ENCODE measurements around the gene SNTG2. TPM values are rescaled to one million over a fixed set of nuclear protein-coding genes. Genes with fewer than 3 reads are reported as not detected.

SNTG2 gene
- total RNA-seq, 1 donor from 2014 or later, result not detected

DNA sequence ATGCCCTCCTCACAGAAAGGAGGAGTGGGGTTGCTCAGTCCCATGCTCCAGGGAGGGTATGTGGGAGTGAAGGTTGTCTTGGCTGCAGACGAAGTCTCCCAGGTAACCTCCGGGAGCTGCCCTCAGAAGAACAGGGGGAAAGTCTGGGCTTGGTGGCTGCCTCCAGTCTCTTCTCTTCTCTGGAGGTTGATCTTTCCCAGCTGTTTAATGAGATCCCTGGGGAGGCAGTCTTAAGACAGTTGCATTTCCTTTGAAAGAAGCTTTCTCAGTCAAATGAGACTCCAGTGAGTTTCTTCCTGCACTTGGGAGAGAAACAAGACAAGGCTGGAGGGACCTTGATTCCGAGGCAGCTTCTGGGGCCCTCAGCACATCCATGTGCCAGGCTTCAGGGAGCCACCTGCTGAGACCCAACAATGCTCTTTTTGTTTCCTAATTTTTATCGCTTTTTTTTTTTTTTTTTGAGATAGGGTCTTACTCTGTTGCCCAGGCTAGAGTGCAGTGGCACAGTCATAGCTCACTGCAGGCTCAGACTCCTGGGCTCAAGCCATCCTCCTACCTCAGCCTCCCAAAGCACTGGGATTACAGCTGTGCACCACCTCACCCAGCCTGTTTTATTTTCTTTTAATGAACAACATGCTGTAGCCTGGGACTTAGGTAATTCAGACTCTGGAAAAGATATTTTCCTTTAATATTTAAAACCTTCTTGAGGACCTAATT lies 390.9 kb downstream of the SNTG2 start:
- no peaks in the 10 kb centered on the region for H3K4me1 Mint-ChIP-seq
- no peak overlapping the region for H3K27ac Mint-ChIP-seq
- intact Hi-C loops (cut with micrococcal nuclease), result no loop called here
- H3K36me3 Mint-ChIP-seq (ENCODE audit: low read depth), result no peaks in the 10 kb centered on the region
- no peaks in the 10 kb centered on the region for H3K9me3 Mint-ChIP-seq
- H3K27me3 Mint-ChIP-seq, result no peaks in the 10 kb centered on the region
- H3K4me3 Mint-ChIP-seq, result no peak overlapping the region
- no peak for DNase-seq

DNA sequence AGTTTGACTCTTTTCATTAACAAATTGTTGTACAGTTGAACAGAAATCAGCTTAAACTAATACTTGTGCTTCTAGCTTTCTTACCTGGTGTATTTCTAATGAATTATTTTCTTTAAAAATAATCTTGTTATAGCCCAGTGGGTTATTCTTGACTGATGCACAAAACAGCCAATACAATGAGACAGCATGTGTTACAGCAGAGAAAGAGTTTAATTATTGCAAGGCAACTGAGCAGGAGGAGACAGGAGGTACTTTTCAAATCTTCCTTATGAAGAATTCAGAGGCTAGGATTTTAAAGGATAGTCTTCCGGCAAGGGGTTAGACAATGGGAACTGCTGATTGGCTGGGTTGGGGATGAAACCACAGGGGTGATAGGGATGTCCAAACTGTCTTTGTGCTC lies 398.1 kb downstream of the SNTG2 start:
- DNase-seq, result no peak
- Mint-ChIP-seq H3K4me3 (no peak overlapping the region), H3K9me3 (no peaks in the 10 kb centered on the region)

DNA sequence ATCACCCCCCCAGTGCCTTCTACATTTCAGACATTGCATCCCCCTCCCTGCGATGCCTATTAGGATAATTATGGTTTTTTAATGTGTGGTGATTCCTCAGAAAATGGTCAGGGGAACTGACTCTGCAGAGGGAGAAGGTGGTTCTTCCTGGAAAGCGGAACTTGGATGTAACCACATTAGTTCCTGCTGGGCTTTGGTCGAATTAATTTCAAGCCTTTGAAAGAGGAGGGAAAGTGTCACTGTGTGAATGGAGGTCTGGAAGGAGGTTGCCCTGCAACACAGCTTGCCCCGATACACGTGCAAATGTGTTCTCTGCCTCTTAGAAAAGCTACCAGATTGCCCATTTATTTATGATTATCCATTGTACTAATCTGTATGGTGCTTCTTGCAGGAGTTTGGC lies 399.5 kb downstream of the SNTG2 start:
- no peak for DNase-seq
- H3K36me3 Mint-ChIP-seq (ENCODE audit: low read depth), result no peaks in the 10 kb centered on the region
- no peak overlapping the region for H3K4me3 Mint-ChIP-seq
- no peaks in the 10 kb centered on the region for H3K9me3 Mint-ChIP-seq
- H3K27me3 Mint-ChIP-seq, result no peaks in the 10 kb centered on the region
- no peak overlapping the region for H3K27ac Mint-ChIP-seq
- intact Hi-C loops (cut with micrococcal nuclease), result no loop called here
- H3K4me1 Mint-ChIP-seq, result no peaks in the 10 kb centered on the region

More for the DNA sequence above, 398.1 kb downstream of the SNTG2 start:
- intact Hi-C loops (cut with micrococcal nuclease), result no loop called here
- Mint-ChIP-seq H3K27me3 (no peaks in the 10 kb centered on the region), H3K36me3 (ENCODE audit: low read depth) (no peaks in the 10 kb centered on the region), H3K4me1 (no peaks in the 10 kb centered on the region), H3K27ac (no peak overlapping the region)

DNA sequence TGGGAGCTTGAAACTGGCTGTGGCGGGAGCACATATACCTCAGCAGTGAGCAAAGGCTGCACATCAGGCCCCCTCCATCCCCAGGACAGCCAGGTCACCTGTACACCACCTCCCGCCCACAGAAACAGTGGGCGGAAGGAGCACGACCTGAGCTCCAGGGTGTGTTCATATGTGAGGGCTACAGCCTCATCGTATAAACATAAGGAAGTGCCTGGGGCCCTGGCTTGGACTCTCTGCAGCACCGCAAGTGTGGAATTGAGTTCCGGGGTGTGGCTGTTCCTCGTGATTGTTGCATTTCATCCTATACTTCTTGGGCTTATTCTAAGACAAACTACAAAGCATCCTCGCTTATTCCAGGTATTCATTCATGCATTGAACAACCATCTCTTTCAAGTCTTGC lies 402.5 kb downstream of the SNTG2 start:
- H3K27me3 Mint-ChIP-seq, result no peaks in the 10 kb centered on the region
- H3K4me1 Mint-ChIP-seq, result no peaks in the 10 kb centered on the region
- no peak overlapping the region for H3K4me3 Mint-ChIP-seq
- no peak for DNase-seq
- H3K9me3 Mint-ChIP-seq, result no peaks in the 10 kb centered on the region
- intact Hi-C loops (cut with micrococcal nuclease), result no loop called here
- H3K36me3 Mint-ChIP-seq (ENCODE audit: low read depth), result no peaks in the 10 kb centered on the region
- H3K27ac Mint-ChIP-seq, result no peak overlapping the region

DNA sequence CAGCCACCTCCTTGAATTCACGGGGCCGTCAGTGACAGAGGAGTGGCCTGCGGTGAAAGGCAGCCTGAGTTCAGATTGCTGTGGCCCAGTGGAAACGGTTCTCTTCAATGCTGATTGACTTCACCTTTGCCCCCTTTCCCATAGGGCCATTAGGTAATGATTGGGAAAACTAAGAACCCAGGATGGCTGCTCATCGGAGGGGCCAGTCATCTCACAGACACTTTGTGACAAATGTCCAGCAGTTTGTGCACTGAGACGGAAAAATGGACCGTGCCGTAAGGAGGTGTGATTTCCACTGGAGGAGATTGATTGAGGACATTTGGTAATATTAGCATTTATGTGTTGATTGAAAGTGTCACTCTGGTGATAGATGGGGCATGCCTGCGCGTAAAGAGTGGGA lies 402.9 kb downstream of the SNTG2 start:
- no peak for DNase-seq
- H3K4me1 Mint-ChIP-seq, result no peaks in the 10 kb centered on the region
- no peak overlapping the region for H3K4me3 Mint-ChIP-seq
- intact Hi-C loops (cut with micrococcal nuclease), result no loop called here
- H3K36me3 Mint-ChIP-seq (ENCODE audit: low read depth), result no peaks in the 10 kb centered on the region
- no peak overlapping the region for H3K27ac Mint-ChIP-seq
- no peaks in the 10 kb centered on the region for H3K9me3 Mint-ChIP-seq
- no peaks in the 10 kb centered on the region for H3K27me3 Mint-ChIP-seq

DNA sequence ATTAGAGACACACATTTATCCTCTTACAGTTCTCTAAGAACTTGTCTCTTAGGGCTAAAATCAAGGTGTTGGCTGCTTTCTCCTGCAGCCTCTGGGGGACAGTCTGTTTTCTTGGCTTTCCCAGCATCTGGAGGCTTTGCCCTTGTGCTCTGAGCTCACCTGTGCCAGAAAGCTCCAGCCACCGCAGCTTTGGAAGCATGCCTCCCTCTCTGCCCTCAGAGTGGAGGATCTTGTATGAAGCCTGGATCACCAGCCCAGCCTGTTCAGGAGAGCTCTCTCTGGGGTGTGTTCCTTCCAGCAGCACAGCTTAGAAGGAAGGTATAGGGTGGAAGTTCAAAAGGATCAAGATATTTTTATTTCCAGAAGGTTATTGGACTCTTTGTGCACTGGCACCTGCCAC lies 409.5 kb downstream of the SNTG2 start:
- DNase-seq, result no peak
- peaks cover 2% of the 10 kb centered on the region for H3K27me3 Mint-ChIP-seq
- H3K36me3 Mint-ChIP-seq (ENCODE audit: low read depth), result no peaks in the 10 kb centered on the region
- H3K4me3 Mint-ChIP-seq, result no peak overlapping the region
- intact Hi-C loops (cut with micrococcal nuclease), result no loop called here
- no peak overlapping the region for H3K27ac Mint-ChIP-seq
- H3K9me3 Mint-ChIP-seq, result no peaks in the 10 kb centered on the region
- no peaks in the 10 kb centered on the region for H3K4me1 Mint-ChIP-seq

DNA sequence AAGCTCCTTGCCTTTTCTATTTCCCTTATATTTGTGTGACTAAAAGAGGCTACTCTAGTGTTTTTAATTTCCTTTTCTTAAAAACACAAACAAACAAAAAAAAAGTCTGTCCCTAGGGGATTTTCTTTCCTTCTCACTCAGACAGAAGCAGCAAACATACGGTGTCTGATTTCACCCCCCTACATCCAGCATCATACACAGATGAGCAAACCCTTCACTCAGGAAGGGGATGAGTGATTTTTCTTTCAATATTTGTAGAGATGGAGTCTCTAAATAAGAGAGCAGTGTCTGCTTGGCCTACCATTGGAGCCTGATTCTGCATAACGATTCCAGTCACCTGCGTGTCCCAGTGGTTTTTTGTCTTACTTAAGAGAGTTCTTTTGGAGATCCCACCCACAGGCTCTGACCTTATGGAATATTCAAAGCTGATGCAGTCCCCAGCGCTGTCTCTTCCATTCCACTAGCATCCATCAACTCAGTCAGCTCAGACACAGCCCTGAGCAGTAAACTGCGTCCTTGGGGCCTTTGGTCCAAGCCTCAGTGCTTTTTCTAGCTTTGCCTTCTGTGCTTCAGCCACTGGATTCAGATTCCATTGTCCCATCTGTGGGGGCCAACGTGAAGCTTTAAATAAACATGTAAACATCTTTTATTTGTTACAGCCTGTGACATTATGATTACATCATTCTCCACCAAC lies 410.1 kb downstream of the SNTG2 start:
- no peaks in the 10 kb centered on the region for H3K9me3 Mint-ChIP-seq
- intact Hi-C loops (cut with micrococcal nuclease), result no loop called here
- DNase-seq, result no peak
- no peak overlapping the region for H3K4me3 Mint-ChIP-seq
- H3K36me3 Mint-ChIP-seq (ENCODE audit: low read depth), result no peaks in the 10 kb centered on the region
- H3K27ac Mint-ChIP-seq, result no peak overlapping the region
- H3K4me1 Mint-ChIP-seq, result no peaks in the 10 kb centered on the region
- peaks cover 2% of the 10 kb centered on the region for H3K27me3 Mint-ChIP-seq

DNA sequence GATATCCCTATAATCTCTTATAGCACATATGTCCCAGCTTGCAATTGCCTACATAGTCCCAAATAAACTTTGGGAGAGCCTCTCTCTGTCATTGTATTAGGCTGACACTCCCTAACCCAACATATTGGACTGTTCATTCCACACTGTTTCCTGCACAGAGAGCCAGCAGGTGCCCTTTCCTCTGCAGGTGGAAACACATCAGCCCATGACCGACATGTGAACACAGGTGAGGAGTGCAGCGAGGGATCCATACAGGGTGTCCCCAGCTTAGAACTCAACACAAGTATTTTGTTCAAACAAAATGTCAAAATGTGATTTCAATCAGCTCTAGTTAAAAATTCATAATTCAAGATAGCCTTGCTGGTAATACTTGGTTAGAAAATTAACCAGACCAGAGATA lies 412.7 kb downstream of the SNTG2 start:
- Mint-ChIP-seq H3K27me3 (peaks cover 2% of the 10 kb centered on the region), H3K4me3 (no peak overlapping the region), H3K4me1 (no peaks in the 10 kb centered on the region), H3K27ac (no peak overlapping the region), H3K36me3 (ENCODE audit: low read depth) (no peaks in the 10 kb centered on the region), H3K9me3 (no peaks in the 10 kb centered on the region)
- intact Hi-C loops (cut with micrococcal nuclease), result no loop called here
- DNase-seq, result no peak

DNA sequence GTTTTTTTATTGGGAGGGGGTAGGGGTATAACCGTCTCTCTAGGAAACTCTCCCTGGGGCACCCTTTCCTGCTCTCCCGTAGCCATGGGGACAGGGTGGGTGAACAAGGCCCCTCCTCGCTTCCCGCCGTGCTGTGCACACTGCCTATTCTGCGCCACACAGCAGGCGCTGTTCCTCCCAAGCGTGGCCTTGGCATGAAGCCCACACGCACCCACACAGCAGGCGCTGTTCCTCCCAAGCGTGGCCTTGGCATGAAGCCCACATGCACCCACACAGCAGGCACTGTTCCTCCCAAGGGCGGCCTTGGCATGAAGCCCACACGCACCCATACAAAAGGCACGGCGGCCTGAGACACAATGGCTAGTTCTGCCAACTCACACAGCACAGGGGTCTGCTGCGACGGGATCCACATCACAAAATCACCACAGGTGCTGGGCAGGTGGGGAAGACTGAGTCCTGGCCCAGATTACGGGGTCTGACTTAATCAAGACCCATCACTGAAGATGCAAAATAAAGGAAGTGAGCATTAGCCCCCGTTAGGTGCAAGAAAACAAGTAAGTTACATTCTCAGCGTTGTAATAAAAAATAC lies 416.0 kb downstream of the SNTG2 start:
- Mint-ChIP-seq H3K27ac (no peak overlapping the region), H3K36me3 (ENCODE audit: low read depth) (no peaks in the 10 kb centered on the region), H3K4me3 (no peak overlapping the region), H3K27me3 (peaks cover 2% of the 10 kb centered on the region), H3K9me3 (no peaks in the 10 kb centered on the region), H3K4me1 (no peaks in the 10 kb centered on the region)
- DNase-seq, result no peak
- intact Hi-C loops (cut with micrococcal nuclease), result no loop called here

DNA sequence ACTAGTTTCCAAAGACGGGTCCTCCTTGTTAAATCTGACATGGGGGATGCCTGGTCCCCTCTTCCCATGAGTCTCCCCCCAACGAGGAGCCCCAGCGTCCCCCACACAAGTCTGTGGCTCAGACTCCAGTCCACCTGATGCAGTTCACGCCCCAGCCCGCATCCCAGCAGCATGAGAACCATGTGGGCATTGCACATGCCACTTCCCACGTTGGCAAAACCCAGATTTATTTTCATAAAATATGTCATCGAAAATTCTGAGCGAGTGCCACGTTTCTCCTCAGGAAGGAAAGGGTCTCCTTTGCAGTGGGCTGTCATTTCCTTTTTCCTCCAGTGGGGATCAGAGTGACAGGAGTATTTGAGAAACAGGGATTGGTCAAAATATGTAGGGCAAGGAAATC lies 417.0 kb downstream of the SNTG2 start:
- no peaks in the 10 kb centered on the region for H3K9me3 Mint-ChIP-seq
- H3K4me3 Mint-ChIP-seq, result no peak overlapping the region
- H3K4me1 Mint-ChIP-seq, result no peaks in the 10 kb centered on the region
- peaks cover 2% of the 10 kb centered on the region for H3K27me3 Mint-ChIP-seq
- DNase-seq, result no peak
- H3K36me3 Mint-ChIP-seq (ENCODE audit: low read depth), result no peaks in the 10 kb centered on the region
- no peak overlapping the region for H3K27ac Mint-ChIP-seq
- intact Hi-C loops (cut with micrococcal nuclease), result no loop called here

DNA sequence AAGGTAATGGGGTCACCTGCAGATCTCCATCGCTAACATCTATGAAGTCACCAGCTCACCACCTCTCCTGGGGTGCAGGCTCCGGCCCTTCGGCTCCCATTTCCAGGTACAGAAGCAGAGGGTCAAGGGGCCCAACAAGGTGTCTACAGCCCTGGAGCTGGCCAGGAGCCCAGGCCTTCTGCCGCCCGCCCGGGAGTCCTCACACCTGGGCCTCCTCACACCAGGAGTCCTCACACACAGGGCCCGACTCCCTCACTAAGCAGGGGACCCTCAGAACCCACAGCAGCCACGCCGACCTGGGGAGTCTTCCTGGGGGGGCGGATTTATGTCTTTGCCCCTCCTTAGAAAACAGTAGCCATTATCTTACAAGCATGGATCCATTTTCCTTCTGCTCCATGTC lies 419.3 kb downstream of the SNTG2 start:
- H3K4me1 Mint-ChIP-seq, result no peaks in the 10 kb centered on the region
- intact Hi-C loops (cut with micrococcal nuclease), result no loop called here
- H3K27ac Mint-ChIP-seq, result no peak overlapping the region
- H3K36me3 Mint-ChIP-seq (ENCODE audit: low read depth), result no peaks in the 10 kb centered on the region
- no peak for DNase-seq
- no peaks in the 10 kb centered on the region for H3K9me3 Mint-ChIP-seq
- H3K4me3 Mint-ChIP-seq, result no peak overlapping the region
- peaks cover 2% of the 10 kb centered on the region for H3K27me3 Mint-ChIP-seq

DNA sequence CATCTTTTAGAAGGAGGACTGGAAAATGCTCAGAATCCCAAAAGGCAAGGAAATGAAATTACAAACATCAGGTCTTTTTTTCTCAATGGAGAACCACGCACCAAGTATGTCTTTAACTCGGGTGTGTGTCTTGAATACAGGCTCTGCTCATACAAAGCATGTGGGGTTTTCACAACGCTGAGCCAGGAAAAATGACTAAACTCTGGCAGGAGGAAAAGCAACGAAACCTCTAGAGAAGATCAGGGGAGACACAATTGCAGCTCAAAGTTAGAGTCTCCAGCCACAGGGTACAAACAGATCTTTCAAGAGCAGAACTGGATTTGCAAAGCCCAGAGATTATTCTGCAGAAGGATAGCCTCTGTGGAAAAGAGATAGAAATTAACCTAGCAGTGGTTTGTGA lies 419.8 kb downstream of the SNTG2 start:
- Mint-ChIP-seq H3K9me3 (no peaks in the 10 kb centered on the region), H3K27ac (no peak overlapping the region), H3K4me1 (no peaks in the 10 kb centered on the region), H3K4me3 (no peak overlapping the region), H3K36me3 (ENCODE audit: low read depth) (no peaks in the 10 kb centered on the region), H3K27me3 (peaks cover 2% of the 10 kb centered on the region)
- DNase-seq, result no peak
- intact Hi-C loops (cut with micrococcal nuclease), result no loop called here

DNA sequence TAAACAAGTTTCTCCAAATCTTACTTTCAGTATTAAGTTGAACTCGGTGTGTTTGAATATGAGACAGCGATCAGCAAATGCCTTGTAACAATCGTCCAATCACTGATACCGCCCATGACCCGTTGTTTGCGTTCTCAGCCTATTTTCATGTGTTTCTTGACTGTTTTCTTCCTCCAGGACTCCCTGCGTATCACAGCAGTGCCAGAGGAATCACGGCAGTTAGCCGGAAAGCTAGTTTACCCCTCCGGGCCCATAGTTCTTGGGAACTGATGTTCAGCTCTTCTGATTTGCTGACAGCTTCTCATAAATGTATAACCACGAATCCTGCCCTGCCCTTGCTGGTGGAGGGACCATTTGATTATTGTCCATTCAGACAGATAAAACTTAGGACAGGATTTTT lies 420.4 kb downstream of the SNTG2 start:
- DNase-seq, result no peak
- H3K4me1 Mint-ChIP-seq, result no peaks in the 10 kb centered on the region
- H3K4me3 Mint-ChIP-seq, result no peak overlapping the region
- no peak overlapping the region for H3K27ac Mint-ChIP-seq
- H3K27me3 Mint-ChIP-seq, result peaks cover 2% of the 10 kb centered on the region
- H3K9me3 Mint-ChIP-seq, result no peaks in the 10 kb centered on the region
- no peaks in the 10 kb centered on the region for H3K36me3 Mint-ChIP-seq (ENCODE audit: low read depth)
- intact Hi-C loops (cut with micrococcal nuclease), result no loop called here

DNA sequence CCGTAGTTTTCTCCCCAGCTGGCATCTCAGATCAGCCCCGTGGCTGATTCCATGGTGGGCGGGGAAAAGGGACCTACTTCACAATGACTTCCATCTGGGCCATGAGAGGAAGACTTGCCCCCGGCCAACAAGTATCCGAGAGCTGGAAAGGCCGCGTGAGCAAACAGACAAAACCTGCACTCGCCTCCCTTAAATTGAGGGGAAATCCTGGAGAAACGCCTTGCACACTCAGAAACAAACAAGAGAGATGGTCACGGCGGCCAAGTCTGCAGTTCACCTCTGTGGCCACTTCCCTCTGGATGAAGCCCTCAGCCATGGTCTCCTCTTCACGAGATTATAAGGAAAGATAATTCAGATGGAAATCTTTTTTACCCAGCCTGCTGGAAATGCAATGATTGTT lies 423.2 kb downstream of the SNTG2 start:
- DNase-seq, result no peak
- no peak overlapping the region for H3K4me3 Mint-ChIP-seq

More for the DNA sequence above, 423.2 kb downstream of the SNTG2 start:
- Mint-ChIP-seq H3K4me1 (no peaks in the 10 kb centered on the region), H3K9me3 (no peaks in the 10 kb centered on the region), H3K27me3 (peaks cover 2% of the 10 kb centered on the region), H3K27ac (no peak overlapping the region), H3K36me3 (ENCODE audit: low read depth) (no peaks in the 10 kb centered on the region)
- intact Hi-C loops (cut with micrococcal nuclease), result no loop called here
